Limb (tissue), 2 donors: ENCODE measurements around the gene MRPS6.

Source experiments
- DNase-seq, 2 donors: peaks; one replicate each; pipeline ENCODE4 v3.0.0-alpha.2; 2016; ENCODE audit errors: extremely low spot score in 2 of 2

MRPS6 gene

DNA sequence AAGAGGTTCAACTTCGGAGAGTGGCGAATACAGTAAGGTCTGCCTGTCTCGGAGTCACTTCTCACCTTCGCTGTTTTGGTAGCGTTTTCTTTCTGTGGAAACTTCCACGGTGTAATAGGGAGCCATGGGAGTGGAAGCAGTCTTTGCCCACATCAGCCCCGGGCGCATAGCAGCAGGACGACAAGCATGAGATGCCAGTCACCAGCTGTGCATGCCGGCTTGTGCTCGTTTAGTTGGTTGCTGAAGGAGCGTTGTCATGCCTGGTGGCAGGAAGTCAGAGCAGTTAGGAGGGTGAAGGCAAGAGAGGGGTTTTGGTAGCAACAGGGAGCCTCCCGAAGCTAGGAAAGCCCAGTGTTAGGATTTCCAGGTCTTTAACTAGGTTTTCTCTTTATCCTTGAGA, 58.8 kb downstream of the MRPS6 start:
- no peak for DNase-seq

DNA sequence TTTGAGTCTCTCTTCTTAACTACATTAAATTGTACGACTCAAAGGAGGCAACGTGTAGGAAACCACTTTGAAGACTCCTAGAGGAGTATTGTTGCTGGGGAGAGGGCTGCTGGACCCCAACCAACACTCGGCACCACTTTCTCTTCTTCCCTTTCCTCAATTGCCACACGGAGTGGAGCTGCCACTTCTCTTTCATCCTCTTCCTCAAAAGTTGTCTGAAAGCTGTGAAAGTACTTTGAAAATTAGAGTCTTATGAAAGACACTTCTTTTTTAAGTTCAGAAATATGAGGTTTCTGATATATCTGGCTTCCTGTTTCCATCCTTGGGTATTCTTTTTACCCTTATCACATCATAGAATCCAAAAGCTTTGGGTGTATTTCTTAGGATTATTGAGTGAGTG, 59.5 kb downstream of the MRPS6 start:
- no peak for DNase-seq

DNA sequence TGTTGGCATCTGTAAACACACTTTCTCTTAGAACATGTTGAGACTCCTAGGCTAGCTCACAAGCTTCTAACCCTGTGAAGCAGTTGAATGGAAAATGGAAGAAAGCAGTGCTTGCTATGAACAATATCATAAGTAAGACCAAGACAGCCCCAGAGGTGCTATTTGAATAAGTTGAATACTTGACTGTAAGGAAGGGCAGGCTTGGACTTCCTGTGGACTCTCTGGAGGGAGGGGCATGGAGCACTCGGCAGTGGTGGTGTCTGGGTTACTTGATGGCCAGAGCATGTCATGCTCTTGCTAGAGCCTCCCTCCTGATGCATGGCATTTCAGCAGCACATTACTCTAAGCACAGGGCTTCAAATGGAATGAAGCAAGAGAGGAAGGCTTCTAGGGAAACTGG, 60.0 kb downstream of the MRPS6 start:
- DNase-seq: no peak

DNA sequence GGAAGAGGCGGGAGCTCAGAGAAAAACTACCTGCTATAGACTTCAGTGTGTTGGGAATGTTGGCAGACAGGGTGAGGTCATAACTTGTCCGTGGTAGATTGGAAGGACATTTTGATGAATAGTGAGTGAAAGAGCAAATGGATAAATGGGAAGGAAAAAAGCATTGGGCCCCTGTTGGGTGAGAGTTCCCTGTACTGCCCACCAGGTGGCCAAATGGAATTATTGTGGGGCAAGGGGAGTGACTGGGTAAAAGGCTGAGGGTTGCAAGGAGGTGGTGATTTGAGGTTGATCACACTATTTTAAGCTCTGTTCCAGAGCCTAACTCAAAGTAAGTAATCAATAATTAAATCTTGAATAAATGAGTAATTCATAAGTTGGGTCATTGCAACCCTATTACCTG, 60.4 kb downstream of the MRPS6 start:
- DNase-seq: no peak

DNA sequence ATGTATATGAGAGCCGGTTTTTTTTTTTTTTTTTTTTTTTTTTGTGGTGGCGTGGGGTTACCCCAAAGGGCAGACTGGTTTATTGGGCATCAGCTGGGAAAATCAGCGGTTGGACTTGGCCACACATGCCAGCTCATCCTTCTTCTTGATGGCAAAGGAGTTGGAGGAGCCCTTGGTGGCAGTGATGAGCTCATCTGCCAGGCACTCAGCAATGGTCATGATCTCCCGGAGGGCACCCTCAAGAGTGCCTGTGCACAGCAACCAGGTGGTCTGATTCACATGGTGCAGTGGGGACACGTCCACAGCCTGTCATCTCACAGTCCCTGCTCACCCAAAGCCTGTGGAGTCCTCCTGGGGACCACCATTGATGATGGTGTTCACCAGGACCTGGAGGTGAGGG, 62.0 kb downstream of the MRPS6 start:
- no peak for DNase-seq

DNA sequence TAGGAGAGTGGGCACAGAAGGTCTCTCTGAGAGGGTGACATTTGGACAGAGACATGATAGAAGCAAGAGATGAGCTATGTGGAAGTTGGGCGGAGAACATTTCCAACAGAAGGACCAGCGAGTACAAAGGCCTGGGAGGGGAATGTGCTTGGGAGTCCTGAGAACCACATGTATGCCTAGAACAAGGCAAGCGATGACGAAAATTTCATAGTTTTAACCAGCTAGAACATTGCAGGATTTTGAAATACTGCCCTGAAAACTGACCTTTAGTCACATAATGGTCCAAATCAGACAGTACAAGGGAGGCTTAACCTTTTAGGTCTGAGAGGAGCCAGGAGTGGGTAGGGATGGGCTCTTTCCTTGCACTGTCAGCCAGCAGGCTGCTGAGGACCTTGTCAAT, 68.0 kb downstream of the MRPS6 start:
- DNase-seq: no peak

DNA sequence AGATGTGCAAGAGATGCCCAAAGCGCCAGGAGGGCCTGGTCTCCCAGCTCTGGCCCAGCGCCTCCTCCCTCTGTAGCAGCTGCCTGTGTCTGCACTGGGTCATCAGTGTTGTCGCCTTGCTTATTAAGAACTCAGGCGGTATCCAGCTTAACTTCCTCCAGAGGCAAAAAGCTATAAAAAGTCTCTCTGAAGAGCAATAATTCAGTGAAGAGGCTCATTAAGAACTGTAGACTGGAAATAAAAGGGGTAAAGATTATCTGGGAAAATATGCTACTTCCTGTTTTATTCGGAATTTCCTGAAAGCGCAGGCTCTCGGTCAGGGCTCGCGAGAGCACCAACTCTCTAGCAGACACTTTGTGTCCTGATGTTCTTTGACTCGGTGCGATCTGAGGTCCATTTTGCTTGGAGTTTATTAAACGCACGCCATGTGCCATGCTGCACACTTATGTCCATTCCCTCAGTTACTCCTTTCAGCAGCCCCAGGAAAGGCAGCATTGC, 70.4 kb downstream of the MRPS6 start:
- DNase-seq: no peak

DNA sequence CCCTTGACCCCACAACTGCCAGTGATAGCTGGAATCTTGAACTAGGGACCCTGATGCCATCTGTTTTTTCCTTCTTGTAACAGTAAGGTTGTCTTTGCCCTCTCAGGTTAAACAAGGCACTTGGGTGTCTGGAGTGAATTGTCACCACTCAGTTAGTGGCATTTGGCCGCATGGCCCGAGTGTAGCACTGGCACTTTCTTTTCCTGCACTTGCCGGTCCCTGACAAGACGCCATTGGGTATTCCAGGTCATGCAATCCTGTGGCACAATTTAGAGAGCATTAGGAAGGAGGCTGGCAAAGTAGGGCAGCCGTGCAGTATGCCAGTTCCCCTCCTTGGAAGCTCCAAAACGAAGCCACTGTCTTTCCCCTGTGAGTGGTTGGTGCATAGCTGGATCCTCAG, 70.8 kb downstream of the MRPS6 start:
- DNase-seq: no peak

DNA sequence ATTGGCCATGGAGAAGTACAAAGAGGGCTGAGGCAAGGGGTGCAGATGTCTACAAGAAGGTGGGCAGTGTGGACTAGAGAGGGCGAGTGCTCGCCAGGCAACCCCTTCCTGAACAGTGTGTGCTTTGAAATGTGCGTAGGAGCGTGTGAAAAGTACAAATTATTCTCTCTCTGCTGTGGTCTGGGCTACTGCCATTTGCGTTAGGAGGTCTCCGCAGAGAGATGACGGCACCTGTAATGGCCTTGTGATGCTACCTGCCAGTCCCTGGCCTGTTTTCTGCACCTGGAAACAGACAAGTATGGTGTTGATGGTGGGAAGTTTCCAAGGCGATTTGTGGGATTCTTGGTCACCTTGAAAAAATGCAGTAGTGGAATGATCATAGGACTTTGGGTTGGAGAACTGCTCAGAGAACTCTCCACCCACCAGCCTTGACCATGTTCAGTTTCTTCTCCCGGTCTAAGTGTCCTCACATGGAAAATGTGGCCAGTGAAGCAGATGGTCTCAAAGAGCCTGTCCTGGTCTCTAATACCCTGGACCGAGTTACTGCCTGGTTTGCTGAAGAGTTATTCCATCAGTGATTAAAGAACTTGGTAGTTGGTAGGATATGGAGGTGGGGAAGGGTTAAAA, 74.5 kb downstream of the MRPS6 start:
- no peak for DNase-seq

DNA sequence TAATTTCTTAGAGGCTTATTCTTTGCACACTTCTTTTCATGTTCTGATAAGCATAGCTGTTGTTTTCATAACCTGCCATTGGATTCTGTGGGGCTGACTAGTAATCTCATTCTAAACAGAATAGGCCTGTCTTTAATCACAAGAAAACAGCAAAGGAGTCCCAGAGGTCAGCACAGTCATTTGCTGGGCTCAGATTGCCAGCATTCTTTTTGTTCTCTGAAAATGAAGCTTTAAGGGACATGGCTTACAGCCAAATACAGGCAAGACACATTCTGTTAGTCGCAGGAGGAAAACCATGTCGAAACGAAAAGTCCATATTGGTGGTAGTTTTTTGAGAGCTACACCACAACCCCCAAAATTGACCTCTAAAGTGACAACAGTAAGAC, 75.0 kb downstream of the MRPS6 start:
- no peak for DNase-seq

DNA sequence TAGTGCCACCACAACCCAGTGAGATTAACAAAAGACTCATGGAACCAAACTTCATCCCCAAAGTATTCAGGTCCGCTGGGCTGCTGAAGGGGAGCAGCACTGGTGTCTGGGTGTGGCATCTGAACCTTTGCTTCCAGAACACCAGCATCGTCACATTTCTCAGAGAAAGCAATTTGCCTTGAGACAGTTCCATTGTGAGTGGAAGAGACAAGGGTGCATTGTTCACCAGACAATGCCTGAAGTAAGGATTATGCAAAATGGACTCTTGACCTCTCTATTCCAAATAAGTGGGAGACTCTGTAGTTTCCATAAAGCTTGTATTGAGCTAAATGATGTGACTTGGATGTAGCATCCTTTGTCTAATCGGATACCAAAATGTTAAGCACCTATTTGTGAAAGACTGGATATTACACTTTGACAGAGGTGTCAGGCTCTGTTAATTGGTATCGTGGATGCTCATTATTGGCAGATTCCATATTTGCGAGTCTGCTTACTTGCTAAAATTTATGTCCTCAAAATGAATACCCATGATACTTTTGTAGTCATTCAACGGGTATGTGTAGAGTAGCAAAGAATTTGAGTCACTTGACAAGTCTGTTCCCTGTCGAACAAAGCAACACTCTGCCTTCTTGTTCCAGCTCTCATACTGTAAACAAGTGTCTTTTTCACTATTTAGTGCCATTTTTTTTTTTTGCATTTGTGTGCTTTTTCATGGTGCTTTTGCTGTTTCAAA, 75.6 kb downstream of the MRPS6 start:
- DNase-seq: no peak

DNA sequence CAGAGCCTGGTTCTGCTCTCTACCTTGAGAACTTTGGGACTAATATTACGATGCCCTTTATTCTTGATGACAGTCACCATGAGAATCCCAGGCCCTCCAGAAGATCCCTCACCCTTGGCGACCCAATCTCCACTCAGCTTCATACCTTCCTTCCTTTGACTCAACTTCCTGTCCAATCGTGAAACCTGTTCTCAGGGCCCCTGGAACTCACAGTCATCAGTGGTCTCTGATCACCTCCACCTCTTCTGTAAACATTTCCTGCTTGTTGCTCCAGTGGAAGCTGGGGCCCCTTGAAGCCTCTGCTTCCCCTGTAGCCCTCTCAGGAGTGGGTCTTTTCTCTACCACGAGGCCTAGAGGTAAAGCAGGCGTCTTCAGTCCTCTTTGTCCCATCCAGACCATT, 79.1 kb downstream of the MRPS6 start:
- DNase-seq: no peak

DNA sequence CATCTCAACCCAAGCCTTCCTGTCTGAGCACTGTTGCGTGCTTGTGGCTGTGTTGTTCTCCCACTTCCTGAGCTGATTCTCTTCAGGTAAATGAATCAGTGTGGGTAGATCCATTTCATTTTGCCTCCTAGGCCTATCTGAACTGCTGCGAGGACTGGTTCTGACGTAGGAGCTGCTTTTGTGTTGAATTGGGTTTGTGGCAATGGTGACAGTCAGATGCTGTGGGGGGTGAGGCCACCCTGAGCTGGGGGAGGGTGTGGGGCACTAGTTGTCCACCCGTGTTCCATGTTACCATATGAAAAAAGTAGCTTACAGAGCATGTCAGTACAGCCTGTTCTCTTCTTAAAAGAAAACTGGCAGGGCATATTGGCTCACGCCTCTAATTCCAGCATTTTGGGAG, 81.5 kb downstream of the MRPS6 start:
- no peak for DNase-seq

DNA sequence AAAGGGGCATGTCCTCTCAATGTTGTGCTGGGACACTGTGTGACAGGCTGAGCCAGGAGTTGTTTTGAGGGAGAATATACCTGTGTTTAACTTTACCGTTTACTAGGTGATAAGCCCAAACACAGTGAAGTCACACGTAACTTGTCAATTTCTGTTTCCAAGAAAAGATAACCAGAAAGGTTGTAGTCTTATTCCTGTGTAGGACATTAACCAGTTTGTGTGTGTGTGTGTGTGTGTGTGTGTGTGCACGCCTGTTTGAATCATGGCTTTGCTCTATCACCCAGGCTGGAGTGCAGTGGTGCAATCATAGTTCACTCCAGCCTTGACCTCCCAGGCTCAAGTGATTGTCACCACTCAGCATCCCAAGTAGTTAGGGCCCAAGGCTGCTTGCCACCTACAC, 83.6 kb downstream of the MRPS6 start:
- no peak for DNase-seq

DNA sequence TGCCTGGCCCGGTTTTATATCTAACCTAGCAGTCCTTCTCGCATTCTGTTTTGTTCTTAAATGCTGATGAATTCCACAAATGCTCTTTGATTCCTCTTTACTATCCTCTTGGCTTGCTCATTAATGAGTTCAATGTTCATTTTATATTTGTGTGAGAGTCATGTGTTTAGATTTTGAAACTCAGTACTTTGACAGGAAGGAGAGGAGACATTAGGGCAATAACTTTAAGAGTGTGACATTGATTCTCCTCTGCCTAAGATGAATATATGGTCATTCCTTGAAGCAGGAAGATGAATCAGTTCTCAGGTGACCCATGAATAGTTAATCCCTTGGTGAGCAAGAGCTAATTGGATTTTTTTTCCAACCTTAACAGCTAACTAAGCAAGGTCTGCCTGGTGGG, 84.1 kb downstream of the MRPS6 start:
- DNase-seq: no peak

DNA sequence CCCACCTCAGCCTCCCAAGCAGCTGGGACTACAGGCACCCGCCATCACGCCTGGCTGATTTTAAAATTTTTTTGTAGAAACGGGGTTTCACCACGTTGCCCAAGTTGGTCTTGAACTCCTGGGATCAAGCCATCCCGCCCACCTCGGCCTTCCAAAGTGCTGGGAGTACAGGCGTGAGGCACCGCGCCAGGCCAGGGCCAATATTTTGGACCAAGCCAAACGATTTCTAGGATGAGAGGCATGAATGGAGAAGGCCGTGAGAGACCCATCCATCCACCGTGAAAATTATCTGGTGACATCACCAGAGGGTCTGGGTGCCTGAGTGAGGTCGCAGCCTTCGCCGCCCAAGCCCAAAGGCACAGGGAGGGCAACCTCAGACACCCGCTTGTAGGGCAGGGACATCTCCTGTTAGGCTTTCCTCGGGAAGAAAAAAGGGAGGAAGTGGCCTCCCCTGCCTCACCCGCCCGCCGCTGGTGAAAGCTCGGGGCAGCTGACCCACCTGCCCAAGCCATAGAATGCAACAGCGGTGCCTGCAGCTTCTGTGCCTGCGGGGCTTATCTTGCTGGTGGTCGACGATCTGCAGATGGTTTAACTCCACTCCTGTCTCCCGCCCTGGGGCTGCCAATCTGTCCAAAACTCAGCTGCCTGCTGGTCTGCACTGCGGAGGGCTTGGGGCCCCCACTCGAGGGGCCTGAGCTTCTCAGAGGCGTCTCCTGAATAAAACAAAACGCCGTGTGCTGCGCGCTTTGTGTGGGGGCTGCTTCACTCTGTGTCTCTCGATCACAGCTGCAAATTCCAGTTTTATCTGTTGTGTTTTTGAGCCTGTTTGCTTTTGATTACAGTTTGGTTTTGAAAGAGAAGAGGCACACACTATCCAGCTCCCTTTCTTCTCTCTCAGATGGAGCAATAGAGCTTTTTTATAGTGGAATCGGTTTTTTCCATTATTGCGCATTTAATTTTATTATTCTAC, 85.8 kb downstream of the MRPS6 start:
- DNase-seq: no peak

DNA sequence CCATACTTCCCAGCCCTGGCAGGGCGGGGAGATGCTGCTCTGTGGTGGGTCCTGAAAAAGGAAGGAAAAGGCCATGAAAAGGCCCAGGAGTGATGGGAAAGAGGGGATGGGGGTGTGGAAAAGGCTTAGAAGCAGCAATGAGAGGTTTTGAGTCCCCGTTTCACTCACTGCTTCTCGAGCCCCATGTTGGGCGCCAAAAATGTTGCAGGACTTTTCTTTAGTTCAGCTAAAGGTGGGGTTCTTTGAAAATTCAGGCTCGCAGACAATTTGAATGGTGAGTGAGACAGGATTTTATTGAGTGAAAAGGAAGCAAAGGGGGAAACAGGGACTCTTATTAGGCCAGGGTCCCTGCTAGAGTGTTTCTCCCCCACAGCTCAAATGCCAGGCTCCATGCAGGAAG, 93.1 kb downstream of the MRPS6 start:
- no peak for DNase-seq

DNA sequence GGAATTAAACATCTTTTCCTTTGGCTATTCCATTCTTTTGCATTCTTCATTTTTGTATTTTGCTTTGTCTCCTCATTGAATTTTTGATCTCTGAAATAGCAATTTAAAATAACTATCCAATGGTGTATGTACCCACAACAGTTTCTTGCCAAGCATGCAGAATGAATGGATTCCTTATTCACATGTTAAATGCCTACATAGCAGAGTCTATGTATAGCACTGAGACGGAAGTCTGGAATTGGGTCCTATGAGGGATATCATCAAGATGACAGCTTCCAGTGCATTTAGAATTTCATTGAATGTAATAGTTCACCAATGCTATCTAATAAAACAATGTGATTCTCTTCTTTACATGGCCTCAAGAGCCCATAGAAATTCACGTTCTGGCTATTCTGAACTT, 97.5 kb downstream of the MRPS6 start:
- DNase-seq: no peak

DNA sequence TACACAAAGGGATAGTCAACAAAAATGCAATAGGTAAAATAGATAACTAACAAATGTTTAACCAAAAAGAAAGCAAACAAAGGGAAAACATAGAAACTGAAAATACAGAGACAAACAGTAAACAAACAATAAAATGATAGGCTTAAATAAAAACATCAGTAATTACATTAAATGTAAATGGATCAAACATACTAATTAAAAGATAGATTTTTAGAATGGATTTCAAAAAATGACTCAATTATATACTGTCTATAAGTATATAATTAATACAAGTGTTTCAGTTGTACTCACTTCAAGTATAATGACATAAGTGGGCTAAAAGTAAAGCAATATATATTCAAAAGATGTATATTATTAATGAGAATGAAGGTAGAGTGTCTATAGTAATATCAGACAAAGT, 101.1 kb downstream of the MRPS6 start:
- DNase-seq: no peak

DNA sequence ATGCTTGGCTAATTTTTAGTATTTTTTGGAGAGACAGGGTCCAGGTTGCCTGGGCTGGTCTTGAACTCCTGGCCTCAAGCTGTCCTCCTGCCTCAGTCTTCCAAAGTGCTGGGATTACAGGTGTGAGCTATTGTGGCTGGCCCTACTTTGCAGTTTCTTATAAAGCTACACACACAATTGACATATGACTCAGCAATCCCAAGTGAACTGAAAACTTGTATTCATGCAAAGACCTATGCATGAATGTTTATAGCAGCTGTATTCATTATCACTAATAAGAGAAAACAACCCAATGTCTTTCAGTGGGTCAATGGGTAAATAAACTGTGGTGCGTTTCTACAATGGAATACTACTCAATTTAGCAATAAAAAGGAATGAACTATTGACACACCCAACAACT, 103.1 kb downstream of the MRPS6 start:
- no peak for DNase-seq

DNA sequence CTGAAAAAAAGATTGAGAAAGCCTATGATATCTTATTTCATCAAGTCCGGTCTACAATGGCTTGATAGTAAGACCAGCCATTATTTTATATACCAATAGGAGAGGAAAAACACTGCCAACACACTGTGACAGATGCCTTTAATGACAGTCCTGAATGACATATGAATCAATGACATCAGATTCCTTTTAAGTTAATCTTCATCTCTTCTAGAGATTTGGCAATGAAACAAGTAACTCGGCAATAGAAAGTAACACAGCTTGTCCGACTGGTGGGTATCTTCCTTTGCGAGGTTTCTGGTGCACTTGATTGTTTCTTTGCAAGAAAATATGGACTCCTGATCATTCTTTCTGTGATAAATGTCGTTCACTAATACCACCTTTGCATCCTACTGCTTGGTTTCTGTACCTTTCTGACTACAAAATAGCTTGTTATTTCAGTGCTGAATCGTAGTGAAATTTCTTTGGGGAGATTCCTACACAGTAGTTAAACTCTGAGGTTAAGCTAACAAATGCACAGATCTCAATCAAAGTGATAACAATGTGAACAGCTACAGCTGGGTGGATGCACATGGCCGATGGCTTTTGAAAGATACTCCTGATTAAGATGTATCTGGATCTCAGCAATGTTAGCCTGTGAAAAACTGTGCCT, 104.7 kb downstream of the MRPS6 start:
- DNase-seq: no peak
